NCI-H1105 (cell line): ENCODE results near the gene ELFN1.
A peak's percentile ranks its signal among the peaks of the same experiment; 100 is the strongest.

Source experiments
- DNase-seq: peaks from one replicate; lab custom pipeline; 2025; lab: John Stamatoyannopoulos, UW

ELFN1 gene

DNA sequence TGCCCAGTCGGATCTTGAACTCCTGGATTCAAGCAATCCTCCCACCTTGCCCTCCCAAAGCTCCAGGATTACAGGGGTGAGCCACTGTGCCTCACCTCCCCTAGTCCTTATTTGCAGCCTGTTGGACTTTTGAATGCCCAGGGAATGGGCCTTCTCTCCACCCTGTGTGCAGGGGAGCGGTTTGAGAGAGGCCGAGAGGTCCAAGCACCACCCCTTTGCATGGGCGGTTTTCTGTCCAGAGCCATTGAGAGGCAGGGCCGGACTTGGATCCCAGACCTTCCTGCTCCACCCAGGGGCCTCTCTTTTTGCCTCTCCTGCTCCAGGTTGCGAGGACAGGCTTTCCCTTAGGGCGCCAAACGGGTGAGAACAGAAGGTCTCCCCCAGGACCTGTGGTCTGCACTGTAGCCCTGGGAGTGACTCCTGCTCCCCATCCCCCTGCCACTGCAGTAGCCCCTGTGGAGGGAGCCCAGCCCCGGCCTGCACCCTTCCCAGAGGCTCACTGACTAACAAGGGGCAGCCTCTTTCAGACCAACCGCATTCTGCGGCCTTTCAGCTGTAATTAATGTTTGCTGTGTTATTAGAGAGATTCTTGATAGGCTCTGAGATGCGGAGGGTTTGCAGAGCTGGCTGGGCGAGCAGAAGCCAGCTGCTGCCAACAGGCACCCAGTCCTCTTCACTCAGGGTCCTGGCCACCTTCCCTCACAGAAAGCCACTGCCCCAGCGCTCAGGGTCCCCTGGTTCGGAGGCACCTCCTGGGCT is 57.9 kb downstream of the ELFN1 start:
- peak; percentile 30 for DNase-seq

DNA sequence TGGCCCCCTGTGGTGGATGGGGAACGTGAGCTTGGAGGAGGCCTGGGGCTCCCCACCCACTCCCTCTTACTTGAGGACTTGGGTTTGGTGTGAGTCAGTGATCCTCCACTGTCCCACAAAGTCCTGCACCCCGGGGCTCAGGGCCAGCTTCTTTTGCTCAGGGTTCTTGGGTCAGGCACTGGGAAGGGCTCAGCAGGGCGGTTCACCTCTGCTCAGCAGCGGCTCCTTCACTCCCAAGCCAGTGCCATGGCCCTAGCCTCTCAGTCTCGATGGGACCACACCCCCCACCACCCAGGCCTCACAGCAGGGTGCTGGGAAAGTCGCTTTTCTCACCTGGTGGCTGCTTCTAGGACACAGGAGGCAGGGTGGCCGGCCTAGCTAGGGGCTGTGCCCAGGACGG is 59.1 kb downstream of the ELFN1 start:
- DNase-seq, result no peak

DNA sequence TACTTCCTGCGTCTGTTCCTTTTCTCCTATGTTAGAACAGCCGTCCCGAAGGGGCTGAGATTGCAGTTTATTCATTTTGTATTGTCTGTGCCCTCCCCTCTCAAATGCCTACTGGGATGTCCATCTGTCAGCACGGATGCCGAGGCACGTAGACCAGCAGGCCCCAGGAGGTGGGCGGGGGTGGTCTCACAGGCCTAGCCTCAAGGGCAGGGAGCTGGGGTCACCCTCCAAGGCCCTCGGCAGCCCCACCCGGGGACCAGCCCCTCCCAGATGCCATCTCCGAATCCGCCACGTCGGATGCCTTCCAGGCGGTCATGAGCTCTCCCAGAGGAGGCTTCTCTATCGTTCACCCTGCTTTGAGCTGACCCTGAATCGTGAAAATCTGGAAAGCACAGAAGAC is 59.7 kb downstream of the ELFN1 start:
- no peak for DNase-seq

DNA sequence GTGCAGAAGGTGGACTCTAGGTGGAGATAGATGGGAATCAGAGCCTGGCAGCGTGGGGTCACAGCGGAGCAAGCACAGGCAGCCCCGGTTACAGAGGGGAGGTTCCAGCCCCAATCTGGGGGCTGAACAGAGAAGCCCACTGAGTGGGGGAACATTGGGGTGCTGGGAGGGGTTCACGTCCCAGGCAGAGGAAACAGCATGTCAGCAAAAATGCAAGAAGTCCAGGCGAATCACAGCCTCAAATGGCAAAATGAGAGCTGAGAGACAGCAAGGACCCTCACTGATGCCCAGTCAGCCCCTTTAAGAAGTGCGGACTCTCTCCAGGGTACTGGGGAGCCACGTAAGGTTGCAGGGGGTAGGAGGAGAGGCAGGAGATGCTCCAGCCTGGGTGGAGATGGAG is 62.0 kb downstream of the ELFN1 start:
- DNase-seq, result no peak

DNA sequence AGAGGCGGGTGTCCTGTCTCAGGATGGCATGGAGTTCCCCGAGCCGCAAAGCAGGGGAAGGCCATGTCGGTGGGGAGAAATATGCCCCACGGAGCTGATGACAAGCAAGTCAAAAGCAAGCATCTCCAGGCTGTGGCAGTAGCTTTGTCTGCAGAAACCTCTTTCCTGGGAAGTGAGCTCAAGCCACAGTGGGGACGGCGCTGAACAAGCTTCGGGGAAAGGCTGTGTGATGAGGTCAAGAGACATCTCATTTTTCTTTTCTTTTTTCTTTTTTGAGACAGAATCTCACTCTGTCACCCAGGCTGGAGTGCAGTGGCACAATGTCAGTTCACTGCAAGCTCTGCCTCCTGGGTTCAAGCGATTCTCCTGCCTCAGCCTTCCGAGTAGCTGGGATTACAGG is 62.6 kb downstream of the ELFN1 start:
- DNase-seq, result no peak

DNA sequence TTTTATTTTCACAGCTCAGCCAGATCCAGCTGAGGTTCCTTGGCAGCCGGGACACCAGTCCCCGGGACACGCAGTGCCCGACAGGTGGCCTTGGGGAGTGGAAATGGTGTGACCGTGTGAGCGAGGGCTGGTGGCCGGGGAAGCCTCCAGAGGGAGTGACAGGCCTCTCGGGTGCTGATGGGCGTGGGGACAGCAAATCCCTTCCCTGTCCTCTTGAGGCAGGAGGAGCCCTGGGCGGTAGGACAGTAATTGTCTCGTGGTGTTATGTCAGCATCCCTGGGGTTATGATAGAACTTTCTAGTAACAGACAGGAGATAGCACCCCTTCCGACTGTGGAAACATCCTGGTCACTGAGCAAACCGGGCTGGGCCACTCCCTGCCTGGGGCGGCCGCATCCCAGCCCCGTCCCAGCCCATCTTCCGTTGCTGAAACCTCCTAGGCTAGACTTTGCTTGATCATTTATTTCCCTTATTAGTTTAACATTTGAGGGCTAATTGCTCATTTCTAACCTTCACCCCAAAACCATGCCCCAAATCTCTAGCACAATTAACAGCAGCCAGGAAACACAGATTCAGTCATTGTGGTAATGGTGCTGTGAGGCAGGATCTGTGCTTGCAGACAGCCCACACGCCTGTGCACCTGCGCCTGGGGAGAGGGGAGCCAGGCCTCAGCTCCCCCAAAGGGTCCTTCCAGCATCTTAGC is 63.3 kb downstream of the ELFN1 start:
- no peak for DNase-seq

DNA sequence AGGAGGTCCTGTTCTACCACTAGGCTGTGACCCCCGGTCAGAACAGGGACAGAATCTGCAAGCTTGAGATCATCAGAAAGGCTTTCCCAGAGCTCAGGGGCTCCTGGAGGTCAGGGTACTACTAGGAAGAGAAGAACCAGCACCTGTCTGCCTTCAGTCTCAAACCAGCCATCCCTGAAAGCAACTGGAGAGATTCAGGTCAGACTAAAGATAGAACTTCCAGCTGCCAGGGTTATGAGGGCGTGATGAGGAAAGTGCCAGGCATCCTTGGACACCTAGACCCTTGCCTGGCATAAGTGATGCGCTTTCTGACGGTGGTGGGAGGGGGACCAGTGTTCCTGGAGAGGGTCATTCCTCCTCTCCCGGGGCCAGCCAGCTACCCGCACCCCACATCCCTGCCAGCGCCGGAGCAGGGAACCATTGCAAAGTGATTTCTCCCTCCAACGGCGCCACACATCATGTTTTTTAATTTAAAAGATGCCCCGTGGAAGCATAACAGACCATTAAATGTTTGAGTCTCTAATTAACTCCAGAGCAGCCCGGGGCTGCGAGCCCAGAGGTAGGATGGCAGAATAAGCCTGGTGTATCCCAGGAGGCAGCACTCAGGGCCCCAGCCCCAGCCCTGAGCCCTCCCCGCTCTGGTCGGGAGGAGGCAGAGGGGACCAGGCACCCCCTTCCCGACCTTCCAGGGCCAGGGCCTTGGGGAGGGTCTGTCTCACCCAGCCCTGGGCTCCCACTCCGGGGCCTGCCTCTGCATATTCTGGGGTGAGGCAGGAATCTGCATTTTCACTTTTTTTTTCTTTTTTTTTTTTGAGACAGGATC is 64.0 kb downstream of the ELFN1 start:
- no peak for DNase-seq

DNA sequence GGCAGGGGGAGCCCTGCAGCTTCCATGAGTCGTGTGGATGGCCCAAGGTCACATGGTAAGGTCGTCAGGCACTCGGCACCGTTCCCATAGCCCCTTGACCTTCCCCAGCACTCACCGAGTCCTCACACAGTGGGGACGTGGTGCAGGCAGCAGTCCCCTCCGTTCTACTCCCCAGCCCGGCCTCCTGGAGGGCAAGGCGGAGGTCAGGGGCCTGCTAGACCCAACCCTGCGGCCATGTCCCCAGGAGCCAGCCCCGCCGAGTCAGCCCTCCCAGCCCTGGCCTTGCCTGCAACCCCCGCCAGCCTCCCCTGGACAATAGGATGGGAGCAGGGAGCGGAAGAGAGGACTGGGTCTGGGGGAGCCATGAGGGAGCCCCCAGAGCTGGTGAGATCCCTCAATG is 65.2 kb downstream of the ELFN1 start:
- no peak for DNase-seq

DNA sequence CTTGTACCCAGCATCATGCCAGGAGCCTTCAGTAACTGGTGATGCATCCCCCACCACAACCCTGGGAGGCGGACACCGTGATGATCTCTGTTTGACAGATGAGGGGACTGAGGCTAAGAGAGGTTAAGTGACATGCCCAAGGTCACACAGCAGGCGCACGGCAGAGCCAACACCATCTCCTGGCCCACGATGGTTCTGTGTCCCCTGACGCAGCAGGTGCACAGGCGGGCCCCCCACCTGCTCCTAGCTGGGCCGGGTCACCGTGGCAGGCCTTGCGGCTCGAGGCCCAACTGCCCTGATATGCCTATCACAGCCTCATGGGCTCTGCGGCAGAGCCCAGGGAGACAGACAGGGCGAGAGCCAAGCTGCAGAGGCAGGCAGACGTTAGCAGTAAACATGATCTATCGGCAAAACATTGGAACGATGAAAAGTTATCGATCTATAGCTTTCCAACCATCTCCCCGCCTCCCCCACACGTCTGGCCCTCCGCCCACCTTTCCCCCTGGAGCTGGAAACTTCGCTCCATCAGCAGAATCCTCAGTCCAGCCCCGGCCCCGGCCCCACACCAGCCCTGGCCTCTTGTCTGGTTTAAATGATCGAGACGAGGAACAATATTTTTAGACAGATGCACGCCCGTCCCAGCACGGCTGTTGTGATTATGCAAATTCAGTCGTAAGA is 65.9 kb downstream of the ELFN1 start:
- DNase-seq, result no peak

DNA sequence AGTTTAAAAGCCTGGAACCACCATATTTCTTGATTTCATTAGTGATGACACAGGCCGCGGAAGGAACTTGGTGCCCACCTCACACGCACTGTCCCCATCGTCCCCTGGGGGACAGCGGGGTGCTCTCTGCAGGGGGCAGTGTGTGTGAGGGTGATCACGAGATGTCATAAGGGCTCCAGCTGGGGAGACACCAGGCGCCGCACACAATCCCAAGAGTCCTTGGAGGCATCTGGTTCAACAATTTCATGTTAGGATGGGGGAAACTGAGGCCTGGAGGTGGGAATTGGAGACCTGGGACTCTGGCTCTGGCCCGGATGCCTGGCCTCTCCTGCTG is 66.4 kb downstream of the ELFN1 start:
- no peak for DNase-seq

DNA sequence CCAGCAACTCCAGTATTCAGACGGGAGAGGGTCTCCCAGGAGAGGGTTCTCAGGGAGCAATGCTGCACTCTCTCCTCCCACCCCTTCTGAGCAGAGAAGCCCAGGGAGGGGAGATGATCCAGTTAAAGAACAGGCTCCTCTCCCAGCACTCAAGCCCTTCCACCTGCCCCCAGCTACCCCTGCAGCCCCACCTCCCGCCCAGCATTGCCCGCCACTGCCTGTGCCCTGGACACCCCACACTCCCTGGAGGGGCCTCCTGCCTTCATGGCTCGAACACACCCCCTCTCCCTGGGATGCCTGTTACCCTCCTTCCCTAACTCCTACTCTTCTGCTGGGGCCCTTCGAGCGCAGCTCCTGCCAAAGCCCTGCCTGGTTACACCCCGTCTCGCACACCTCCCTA is 66.8 kb downstream of the ELFN1 start:
- DNase-seq, result no peak

DNA sequence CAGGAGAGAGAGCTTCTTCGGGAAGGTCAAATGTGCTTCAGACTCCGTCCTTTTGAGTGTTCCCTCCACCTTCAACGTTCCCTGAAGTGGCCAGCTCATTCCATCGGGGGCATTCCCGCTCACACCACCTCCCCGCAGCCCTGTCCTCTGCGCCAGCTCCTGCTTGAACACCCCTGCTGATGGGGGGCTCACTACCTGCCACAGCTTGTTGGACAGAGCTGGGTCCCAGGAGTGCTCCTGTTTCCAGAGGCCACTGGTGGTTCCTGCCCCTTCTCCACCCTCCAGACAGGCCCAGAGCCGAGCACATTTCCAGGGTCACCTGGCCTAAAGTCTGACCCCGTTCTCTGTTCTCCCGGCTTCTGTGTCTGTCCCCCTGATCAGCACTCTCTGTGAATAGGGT is 67.4 kb downstream of the ELFN1 start:
- no peak for DNase-seq

DNA sequence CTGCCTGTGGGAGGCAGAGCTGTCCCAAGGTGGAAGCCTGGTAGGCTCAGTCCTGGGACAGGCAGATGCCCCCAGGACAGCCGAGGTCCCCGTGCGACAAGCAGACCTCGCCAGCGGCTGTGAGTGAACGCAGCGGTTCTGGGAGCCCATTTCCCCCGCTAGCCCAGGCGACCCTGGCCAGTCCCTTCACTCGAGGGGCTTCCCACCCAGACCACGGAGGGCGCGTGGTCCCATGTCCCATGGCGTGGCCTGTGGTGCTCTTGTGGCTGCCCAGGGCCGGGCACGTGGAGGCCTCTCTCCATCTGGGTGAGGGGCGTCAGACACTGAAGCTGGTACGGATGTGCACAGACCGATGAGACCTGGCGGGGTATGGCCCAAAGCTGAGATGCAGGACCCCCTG is 67.9 kb downstream of the ELFN1 start:
- DNase-seq, result no peak

DNA sequence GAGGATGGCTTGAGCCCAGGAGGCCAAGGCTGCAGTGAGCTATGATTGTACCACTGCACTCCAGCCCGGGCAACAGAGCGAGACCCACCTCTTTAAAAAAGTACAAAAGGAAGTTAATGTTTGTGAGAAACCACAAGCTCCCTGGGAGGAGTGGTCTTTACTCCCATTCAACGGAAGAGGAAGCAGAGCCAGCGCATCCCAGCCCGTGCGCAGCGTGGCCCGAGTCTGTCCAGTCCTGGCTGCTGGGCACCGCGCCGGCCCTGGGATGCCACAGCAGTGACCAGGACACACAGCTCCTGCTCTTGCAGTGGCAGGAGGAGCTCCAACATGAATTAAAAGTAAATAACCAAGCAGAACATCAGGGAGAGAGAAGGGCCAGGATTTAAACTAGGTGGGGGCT is 68.4 kb downstream of the ELFN1 start:
- no peak for DNase-seq

DNA sequence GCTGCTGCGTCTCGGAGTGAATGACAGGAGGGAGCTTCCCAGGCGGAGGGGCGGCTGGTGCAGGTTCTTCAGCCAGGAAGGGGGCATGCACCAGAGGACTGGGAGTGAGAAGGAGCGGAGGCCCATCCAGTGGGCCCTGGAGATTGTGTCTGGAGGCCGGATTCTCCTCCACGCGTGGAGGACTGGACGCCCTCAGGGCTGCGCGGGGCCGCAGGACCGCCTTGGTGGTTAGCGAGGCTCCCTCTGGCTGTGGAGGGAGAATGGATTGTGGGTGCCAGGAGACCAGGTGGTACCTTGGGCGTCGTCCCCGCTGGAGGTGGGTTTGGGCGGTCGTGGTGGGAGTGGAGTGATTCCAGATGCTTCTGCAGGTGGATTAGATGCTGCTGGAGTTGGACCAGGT is 68.9 kb downstream of the ELFN1 start:
- no peak for DNase-seq

DNA sequence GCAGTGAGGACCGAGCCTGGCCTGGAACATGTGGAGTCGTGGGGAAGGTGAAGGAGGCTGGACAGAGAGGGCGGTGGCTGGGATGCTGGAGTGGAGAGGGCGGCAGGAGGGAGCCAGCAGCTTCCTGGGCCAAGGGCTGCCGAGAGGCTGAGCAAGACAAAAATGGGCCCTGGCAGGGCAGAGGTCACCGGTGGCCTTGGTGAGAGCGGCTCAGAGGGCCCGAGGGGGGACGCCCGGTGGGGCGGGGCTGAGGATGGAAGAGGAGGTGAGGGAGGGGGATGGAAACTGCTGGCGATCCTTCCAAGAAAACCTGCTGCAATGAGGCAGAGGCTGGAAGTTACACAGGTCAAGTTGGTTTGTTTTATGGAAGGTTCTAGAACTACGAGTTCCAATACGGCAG is 69.5 kb downstream of the ELFN1 start:
- no peak for DNase-seq

DNA sequence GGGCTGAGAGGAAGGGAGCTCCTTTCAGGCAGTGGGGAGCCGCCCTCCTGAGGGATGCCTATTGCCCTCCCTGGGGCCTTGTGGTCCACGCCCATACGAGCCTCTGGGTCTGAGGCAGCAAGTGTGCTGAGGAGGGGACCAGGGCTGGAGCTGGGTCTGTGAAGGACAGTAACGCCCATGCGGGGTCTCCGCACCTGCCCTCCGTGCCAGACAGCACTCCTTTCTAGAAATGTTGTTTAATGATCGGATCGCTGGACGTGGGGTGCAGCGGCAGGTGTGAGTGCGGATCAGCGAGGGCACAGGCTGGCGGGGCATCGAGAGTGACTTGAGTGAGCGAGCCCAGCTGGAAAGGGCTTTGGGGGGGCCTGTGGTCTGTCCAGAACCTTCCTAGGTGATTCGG is 70.1 kb downstream of the ELFN1 start:
- DNase-seq, result no peak

DNA sequence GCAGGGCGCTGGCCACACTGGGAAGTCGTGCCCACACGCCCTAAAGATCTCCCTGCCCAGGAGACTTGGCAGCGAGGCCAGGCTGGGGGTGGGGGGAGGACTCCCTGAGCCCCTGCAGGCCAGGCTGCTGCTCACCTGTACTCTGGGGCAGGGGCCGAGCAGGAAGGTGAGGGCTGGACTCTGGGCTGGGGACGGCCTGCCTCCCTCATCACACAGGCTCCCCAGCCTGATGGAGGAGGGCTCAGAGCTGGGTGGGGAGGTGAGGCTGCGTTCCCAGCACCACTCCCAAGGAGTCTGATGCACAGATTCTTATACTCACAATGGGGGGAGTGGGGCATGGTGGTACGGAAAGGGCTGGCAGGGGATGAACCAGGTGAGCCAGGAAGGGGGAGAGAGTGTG is 71.2 kb downstream of the ELFN1 start:
- no peak for DNase-seq

DNA sequence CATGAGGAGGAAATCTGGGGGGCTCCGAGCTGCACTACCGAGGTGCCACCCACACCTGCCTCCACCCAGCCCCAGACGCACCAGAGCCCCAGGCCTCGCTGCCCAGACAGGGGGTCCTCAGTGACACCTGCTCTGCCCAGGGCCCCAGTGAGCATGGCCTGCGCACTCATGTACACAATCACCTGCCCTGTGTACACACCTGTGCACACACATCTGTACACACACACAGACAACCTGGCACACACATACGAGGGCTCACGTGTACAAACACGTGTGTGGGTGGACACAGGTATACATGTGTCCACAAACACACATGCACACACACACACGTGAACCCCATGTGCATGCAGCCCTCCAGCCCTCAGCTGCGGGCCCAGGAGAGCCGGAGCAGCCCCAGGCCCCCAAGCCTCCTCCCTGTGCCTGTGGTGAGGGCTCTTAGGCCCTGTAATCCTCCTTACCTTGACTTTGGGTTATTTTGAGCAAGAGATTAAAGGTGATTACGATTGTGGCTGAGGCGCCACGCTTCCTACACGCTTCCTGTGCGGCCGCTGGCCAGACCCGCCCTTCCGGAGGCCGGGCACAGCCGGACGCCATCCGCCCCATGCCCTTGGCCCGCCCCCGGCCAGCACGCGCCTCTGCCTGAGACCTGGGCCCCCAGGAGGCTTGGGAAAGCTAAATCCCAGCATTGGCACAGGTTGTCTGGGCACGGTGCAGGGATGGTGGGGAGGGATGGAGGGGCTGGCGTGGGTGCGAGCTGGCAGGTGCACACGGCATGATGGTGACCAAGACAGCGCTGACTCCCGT is 71.9 kb downstream of the ELFN1 start:
- DNase-seq, result no peak

DNA sequence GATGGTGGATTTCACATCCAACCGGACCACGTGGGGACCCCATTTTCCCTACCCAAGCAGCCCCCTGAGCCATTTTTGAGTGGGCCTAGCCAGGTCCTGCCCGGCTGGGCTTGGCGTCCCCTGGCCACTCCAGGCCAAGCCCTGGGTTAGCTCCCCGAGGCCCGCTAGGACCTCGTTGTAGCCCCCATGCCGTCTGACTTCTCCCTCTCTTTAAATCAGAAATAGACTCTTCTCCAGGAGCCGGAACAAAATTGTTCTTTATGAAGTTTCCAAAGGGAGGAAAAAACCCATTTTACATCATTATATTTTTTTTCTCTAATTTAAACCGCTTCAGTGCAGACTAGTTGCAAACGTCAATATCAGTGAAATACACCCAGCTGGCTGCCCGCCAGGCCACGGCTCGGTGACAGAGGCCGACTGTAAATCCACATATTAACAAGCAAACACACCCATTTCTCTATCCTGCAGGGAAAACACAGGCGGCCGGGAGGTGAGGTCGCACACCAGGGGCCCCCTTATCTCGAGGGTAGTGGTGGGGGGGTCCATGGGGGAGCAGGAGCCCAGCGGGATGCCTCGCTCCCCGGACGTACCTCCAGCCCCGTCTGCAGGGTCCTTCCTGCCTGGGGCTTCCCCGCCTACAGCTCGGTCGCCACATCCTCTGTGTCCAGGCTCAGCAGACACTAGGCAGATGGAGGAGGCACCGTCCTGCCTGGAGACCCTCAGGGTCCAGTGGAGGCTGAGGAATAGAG is 72.7 kb downstream of the ELFN1 start:
- DNase-seq, result no peak
